Neuronal stem cell (in vitro differentiated cells): ENCODE data around the gene NAALADL2.

ENCODE experiments used
- DNase-seq: peaks from one replicate; pipeline ENCODE4 v3.0.0-alpha.2; 2013; ENCODE audit warnings: low spot score
- H2AFZ ChIP-seq: one replicate; pipeline ENCODE4 v1.6.1; 2013; ENCODE audit warnings: mild to moderate bottlenecking, low read length, inconsistent platforms
- H2AK5ac ChIP-seq: 2 replicates; pipeline ENCODE4 v1.6.1; 2013; ENCODE audit warnings: low read depth, mild to moderate bottlenecking, inconsistent platforms, low read length, moderate library complexity, mixed read lengths
- H2BK120ac ChIP-seq: 2 replicates; pipeline ENCODE4 v1.6.1; 2013; ENCODE audit warnings: low read depth, mild to moderate bottlenecking, inconsistent platforms, low read length, moderate library complexity, mixed read lengths
- H2BK12ac ChIP-seq: one replicate; pipeline ENCODE4 v1.6.1; 2013; ENCODE audit warnings: low read length, inconsistent platforms
- H2BK15ac ChIP-seq: 2 replicates; pipeline ENCODE4 v1.6.1; 2013; ENCODE audit warnings: mild to moderate bottlenecking, low read length, inconsistent platforms, mixed read lengths
- H2BK5ac ChIP-seq: one replicate; pipeline ENCODE4 v1.6.1; 2013; ENCODE audit warnings: inconsistent platforms, mild to moderate bottlenecking, low read length, moderate library complexity
- H3K14ac ChIP-seq: one replicate; pipeline ENCODE4 v1.6.1; 2013; ENCODE audit warnings: low read length, inconsistent platforms
- H3K18ac ChIP-seq: 2 replicates; pipeline ENCODE4 v1.6.1; 2013; ENCODE audit warnings: low read length, inconsistent platforms
- H3K23ac ChIP-seq: 2 replicates; pipeline ENCODE4 v1.6.1; 2013; ENCODE audit warnings: low read depth, mild to moderate bottlenecking, mixed read lengths, low read length, inconsistent platforms; ENCODE audit not compliant: poor library complexity
- H3K27ac ChIP-seq: replicated peaks from 3 replicates; pipeline ENCODE4 v1.5.1; 2013; ENCODE audit warnings: low read length, inconsistent platforms
- H3K27me3 ChIP-seq, 3 experiments: 2 replicates each; pipeline ENCODE4 v1.6.1; 2013; ENCODE audit warnings: low read length in 3 of 3, mild to moderate bottlenecking in 2 of 3, inconsistent platforms in 1 of 3, low read depth in 1 of 3, mixed read lengths in 1 of 3, moderate library complexity in 1 of 3; ENCODE audit not compliant: control insufficient read depth in 3 of 3, insufficient read depth in 3 of 3
- H3K36me3 ChIP-seq, 2 donors: replicated peaks in 1 of 2; 2 replicates each; pipeline ENCODE4 v1.6.1; 2013; ENCODE audit warnings: low read length in 2 of 2; ENCODE audit not compliant: control insufficient read depth in 2 of 2, insufficient read depth in 2 of 2
- H3K4ac ChIP-seq: 2 replicates; pipeline ENCODE4 v1.6.1; 2013; ENCODE audit warnings: inconsistent platforms, mild to moderate bottlenecking, low read length, moderate library complexity
- H3K4me1 ChIP-seq, 2 donors: 1 replicate in 1 of 2; 2 replicates in 1 of 2; pipeline ENCODE4 v1.6.1; 2013; ENCODE audit warnings: low read length in 2 of 2, low read depth in 1 of 2; ENCODE audit not compliant: control insufficient read depth in 2 of 2, insufficient read depth in 1 of 2
- H3K4me2 ChIP-seq: one replicate; pipeline ENCODE4 v1.6.1; 2013; ENCODE audit warnings: mild to moderate bottlenecking, low read length, inconsistent platforms; ENCODE audit not compliant: insufficient read depth, poor library complexity, severe bottlenecking
- H3K4me3 ChIP-seq, 2 donors: 2 replicates each; pipeline ENCODE4 v1.5.1; 2013; ENCODE audit warnings: low read length in 2 of 2, mild to moderate bottlenecking in 2 of 2, inconsistent platforms in 1 of 2, moderate library complexity in 1 of 2
- H3K79me1 ChIP-seq: one replicate; pipeline ENCODE4 v1.6.1; 2013; ENCODE audit warnings: low read depth, mild to moderate bottlenecking, inconsistent platforms, low read length, moderate library complexity
- H3K9ac ChIP-seq: one replicate; pipeline ENCODE4 v1.6.1; 2013; ENCODE audit warnings: mild to moderate bottlenecking, low read depth, low read length, inconsistent platforms; ENCODE audit not compliant: poor library complexity
- H3K9me3 ChIP-seq, 2 donors: replicated peaks in 1 of 2; 2 replicates each; pipeline versions ENCODE3 to v1.6.1; 2013; ENCODE audit warnings: low read length in 2 of 2, mild to moderate bottlenecking in 2 of 2, inconsistent platforms in 1 of 2, low read depth in 1 of 2, mixed read lengths in 1 of 2, moderate library complexity in 1 of 2; ENCODE audit not compliant: control insufficient read depth in 2 of 2, insufficient read depth in 1 of 2
- H4K8ac ChIP-seq: one replicate; pipeline ENCODE4 v1.6.1; 2013; ENCODE audit warnings: low read depth, mild to moderate bottlenecking, inconsistent platforms, low read length, moderate library complexity
- H4K91ac ChIP-seq: one replicate; pipeline ENCODE4 v1.6.1; 2013; ENCODE audit warnings: low read length, low read depth, mild to moderate bottlenecking, inconsistent platforms; ENCODE audit not compliant: poor library complexity
- WGBS, 2 donors: extraction: QIAGEN DNeasy Blood & Tissue Kit; methylation state at CpG; one replicate each; pipeline ENCODE4 v1.1.7; 2013; ENCODE audit warnings: missing lambda C conversion rate in 2 of 2, mixed read lengths in 1 of 2; ENCODE audit not compliant: insufficient read length in 2 of 2, insufficient replicate concordance in 1 of 2; ENCODE audit errors: extremely low coverage in 2 of 2; 5-methylcytosine and 5-hydroxymethylcytosine counted together

NAALADL2 gene

GRCh38 chr3:175659670-175660350 lies 800.7 kb downstream of the NAALADL2 start:
- H3K9ac ChIP-seq: no peak overlapping the region

GRCh38 chr3:175662815-175663214 lies 803.7 kb downstream of the NAALADL2 start:
- no peak overlapping the region for H2BK120ac ChIP-seq
- no peak overlapping the region for H4K8ac ChIP-seq
- no peaks in the 10 kb centered on the region for H3K4me1 ChIP-seq
- H3K4ac ChIP-seq: no peak overlapping the region
- no peak overlapping the region for H2AK5ac ChIP-seq
- H2AFZ ChIP-seq: no peak overlapping the region
- no peak overlapping the region for H2BK12ac ChIP-seq
- DNase-seq: no peak
- H3K4me2 ChIP-seq: no peak overlapping the region
- no peak overlapping the region for H3K4me3 ChIP-seq
- no peak overlapping the region for H4K91ac ChIP-seq
- H2BK15ac ChIP-seq: no peak overlapping the region
- no peaks in the 10 kb centered on the region for H3K27me3 ChIP-seq
- no peaks in the 10 kb centered on the region for H3K79me1 ChIP-seq
- H3K9ac ChIP-seq: no peak overlapping the region
- H3K18ac ChIP-seq: no peak overlapping the region
- H3K14ac ChIP-seq: no peak overlapping the region
- peaks cover 0 to 3% of the 10 kb centered on the region in 2 donors for H3K9me3 ChIP-seq
- H3K27ac ChIP-seq: no peak overlapping the region
- no peak overlapping the region for H3K23ac ChIP-seq
- no peak overlapping the region for H2BK5ac ChIP-seq
- H3K36me3 ChIP-seq: no peaks in the 10 kb centered on the region

More at GRCh38 chr3:175659670-175660350, 800.7 kb downstream of the NAALADL2 start:
- WGBS, 2 donors: no CpG with 5 or more reads among the region's 2 CpGs
- H3K27ac ChIP-seq: no peak overlapping the region
- DNase-seq: no peak
- no peak overlapping the region for H4K8ac ChIP-seq
- no peak overlapping the region for H2BK15ac ChIP-seq
- H3K27me3 ChIP-seq: no peaks in the 10 kb centered on the region
- no peak overlapping the region for H3K14ac ChIP-seq
- H3K18ac ChIP-seq: no peak overlapping the region
- H3K4me1 ChIP-seq: peaks cover 0 to 4% of the 10 kb centered on the region in 2 donors
- H3K4ac ChIP-seq: no peak overlapping the region
- peaks cover 0 to 3% of the 10 kb centered on the region in 2 donors for H3K9me3 ChIP-seq
- no peak overlapping the region for H2BK5ac ChIP-seq
- H2BK12ac ChIP-seq: no peak overlapping the region
- no peak overlapping the region for H2AK5ac ChIP-seq
- no peaks in the 10 kb centered on the region for H3K79me1 ChIP-seq
- no peaks in the 10 kb centered on the region for H3K36me3 ChIP-seq
- H2AFZ ChIP-seq: no peak overlapping the region
- H3K4me2 ChIP-seq: no peak overlapping the region
- no peak overlapping the region for H4K91ac ChIP-seq
- H2BK120ac ChIP-seq: no peak overlapping the region
- H3K23ac ChIP-seq: no peak overlapping the region
- H3K4me3 ChIP-seq: no peak overlapping the region

GRCh38 chr3:175664911-175665310 lies 805.8 kb downstream of the NAALADL2 start:
- H3K18ac ChIP-seq: no peak overlapping the region
- no peak overlapping the region for H2BK120ac ChIP-seq
- no peak overlapping the region for H2BK15ac ChIP-seq
- H3K27ac ChIP-seq: no peak overlapping the region
- no peak overlapping the region for H2BK12ac ChIP-seq
- H2AFZ ChIP-seq: no peak overlapping the region
- no peaks in the 10 kb centered on the region for H3K36me3 ChIP-seq
- H4K8ac ChIP-seq: no peak overlapping the region
- H3K9ac ChIP-seq: no peak overlapping the region
- H3K23ac ChIP-seq: no peak overlapping the region
- H3K4ac ChIP-seq: no peak overlapping the region
- H3K79me1 ChIP-seq: no peaks in the 10 kb centered on the region
- DNase-seq: no peak
- no peaks in the 10 kb centered on the region for H3K27me3 ChIP-seq
- H3K4me2 ChIP-seq: no peak overlapping the region
- H3K4me1 ChIP-seq: no peaks in the 10 kb centered on the region
- peaks cover 0 to 3% of the 10 kb centered on the region in 2 donors for H3K9me3 ChIP-seq
- H2AK5ac ChIP-seq: no peak overlapping the region
- H3K14ac ChIP-seq: no peak overlapping the region
- no CpG with 5 or more reads among the region's 1 CpG for WGBS, 2 donors
- H2BK5ac ChIP-seq: no peak overlapping the region
- no peak overlapping the region for H3K4me3 ChIP-seq
- no peak overlapping the region for H4K91ac ChIP-seq

- no peak overlapping the region for H2BK15ac ChIP-seq
- no peak overlapping the region for H3K4me3 ChIP-seq
- no CpG with 5 or more reads among the region's 1 CpG for WGBS, 2 donors
- no peak overlapping the region for H3K27ac ChIP-seq
- H4K91ac ChIP-seq: no peak overlapping the region
- no peaks in the 10 kb centered on the region for H3K79me1 ChIP-seq
- H3K23ac ChIP-seq: no peak overlapping the region
- H2BK12ac ChIP-seq: no peak overlapping the region
- no peaks in the 10 kb centered on the region for H3K4me1 ChIP-seq
- no peak overlapping the region for H3K14ac ChIP-seq
- H3K9ac ChIP-seq: no peak overlapping the region
- H3K4ac ChIP-seq: no peak overlapping the region
- DNase-seq: no peak
- no peak overlapping the region for H2BK120ac ChIP-seq
- no peak overlapping the region for H3K4me2 ChIP-seq
- no peak overlapping the region for H3K18ac ChIP-seq
- H4K8ac ChIP-seq: no peak overlapping the region
- H2AK5ac ChIP-seq: no peak overlapping the region
- no peaks in the 10 kb centered on the region for H3K36me3 ChIP-seq
- no peaks in the 10 kb centered on the region for H3K9me3 ChIP-seq
- H3K27me3 ChIP-seq: no peaks in the 10 kb centered on the region
- no peak overlapping the region for H2BK5ac ChIP-seq
- no peak overlapping the region for H2AFZ ChIP-seq
These were observed 809.2 kb downstream of the NAALADL2 start for GRCh38 chr3:175668300-175668699.
